ENCODE data around the gene PRKAG2. TPM values are rescaled to one million over a fixed set of nuclear protein-coding genes. Genes with fewer than 3 reads are reported as not detected.

The PRKAG2 gene
- polyA plus RNA-seq, 3 donors, result 29.2 to 59.8 (median 30.9) TPM

GRCh38 chr7:151900591-151900985 lies 23.7 kb upstream of the PRKAG2 start:
- Histone ChIP-seq H3K4me2 (replicated peaks; ENCODE audit: extremely low read depth, low read length, poor library complexity, severe bottlenecking) (no peak overlapping the region), H3K4me1 (ENCODE audit: control insufficient read depth in 1 of 2, insufficient read depth in 2 of 2, low read length in 2 of 2) (peaks cover 0 to 3% of the 10 kb centered on the region in 2 donors), H3K4me3 (replicated peaks in 1 of 3; ENCODE audit: low read depth in 2 of 3, low read length in 3 of 3) (no peak overlapping the region), H3K9me3 (replicated peaks in 1 of 2; ENCODE audit: control insufficient read depth in 1 of 2, insufficient read depth in 1 of 2, low read length in 2 of 2) (no peaks in the 10 kb centered on the region), H3K9ac (ENCODE audit: insufficient read depth, low read length, poor library complexity, severe bottlenecking) (no peak overlapping the region), H3K36me3 (replicated peaks in 1 of 2; ENCODE audit: control insufficient read depth in 1 of 2, insufficient read depth in 2 of 2, low read length in 2 of 2) (no peaks in the 10 kb centered on the region), H2AFZ (ENCODE audit: insufficient read depth, low read depth, low read length, poor library complexity, severe bottlenecking) (no peak overlapping the region), H4K20me1 (ENCODE audit: insufficient read depth, low read length) (no peaks in the 10 kb centered on the region), H3K79me2 (ENCODE audit: insufficient read depth, low read length) (no peaks in the 10 kb centered on the region), H3K27me3 (ENCODE audit: control insufficient read depth in 2 of 2, insufficient read depth in 2 of 2, low read length in 2 of 2) (no peaks in the 10 kb centered on the region), H3K27ac (ENCODE audit: low read depth in 1 of 2, low read length in 2 of 2) (no peak overlapping the region)
- Mint-ChIP-seq H3K9me3 (no peaks in the 10 kb centered on the region), H3K36me3 (no peaks in the 10 kb centered on the region), H3K4me1 (peaks cover 8% of the 10 kb centered on the region), H3K4me3 (no peak overlapping the region), H3K27me3 (ENCODE audit: low read depth in 3 of 3) (peaks cover 11 to 22% (median 20%) of the 10 kb centered on the region in 3 donors), H3K27ac (no peak overlapping the region)
- intact Hi-C loops (cut with micrococcal nuclease), result no loop called here
- TF ChIP-seq CTCF (IDR thresholded peaks at IDR 0.05), result no peak
- 84% methylated on average over 5 of the region's 5 CpGs for WGBS (ENCODE audit: insufficient coverage)
- no peak for DNase-seq

- H4K20me1 ChIP-seq (ENCODE audit: insufficient read depth, low read length), result no peaks in the 10 kb centered on the region
- Mint-ChIP-seq H3K9me3 (no peaks in the 10 kb centered on the region), H3K4me3 (peak overlapping the region in 1 of 2 donors; percentile 43), H3K27ac (peak overlapping the region in 1 of 7 donors; percentile 54), H3K4me1 (peaks cover 7% of the 10 kb centered on the region), H3K27me3 (ENCODE audit: low read depth in 3 of 3) (peaks cover 7 to 22% (median 18%) of the 10 kb centered on the region in 3 donors), H3K36me3 (no peaks in the 10 kb centered on the region)
- no peaks in the 10 kb centered on the region for H3K9me3 ChIP-seq (replicated peaks in 1 of 2; ENCODE audit: control insufficient read depth in 1 of 2, insufficient read depth in 1 of 2, low read length in 2 of 2)
- no peaks in the 10 kb centered on the region for H3K79me2 ChIP-seq (ENCODE audit: insufficient read depth, low read length)
- H2AFZ ChIP-seq (ENCODE audit: insufficient read depth, low read depth, low read length, poor library complexity, severe bottlenecking), result no peak overlapping the region
- no peaks in the 10 kb centered on the region for H3K27me3 ChIP-seq (ENCODE audit: control insufficient read depth in 2 of 2, insufficient read depth in 2 of 2, low read length in 2 of 2)
- DNase-seq, result no peak
- WGBS (ENCODE audit: insufficient coverage), result 97% methylated on average over 14 of the region's 18 CpGs
- no peak for TF ChIP-seq CTCF (IDR thresholded peaks at IDR 0.05)
- intact Hi-C loops (cut with micrococcal nuclease), result no loop called here
- H3K4me2 ChIP-seq (replicated peaks; ENCODE audit: extremely low read depth, low read length, poor library complexity, severe bottlenecking), result no peak overlapping the region
- no peaks in the 10 kb centered on the region for H3K36me3 ChIP-seq (replicated peaks in 1 of 2; ENCODE audit: control insufficient read depth in 1 of 2, insufficient read depth in 2 of 2, low read length in 2 of 2)
- H3K27ac ChIP-seq (ENCODE audit: low read depth in 1 of 2, low read length in 2 of 2), result no peak overlapping the region
- no peaks in the 10 kb centered on the region for H3K4me1 ChIP-seq (ENCODE audit: control insufficient read depth in 1 of 2, insufficient read depth in 2 of 2, low read length in 2 of 2)
- H3K4me3 ChIP-seq (replicated peaks in 1 of 3; ENCODE audit: low read depth in 2 of 3, low read length in 3 of 3), result no peak overlapping the region
- no peak overlapping the region for H3K9ac ChIP-seq (ENCODE audit: insufficient read depth, low read length, poor library complexity, severe bottlenecking)
Observed at GRCh38 chr7:151899513-151900360, 22.8 kb upstream of the PRKAG2 start.
